Measurements from ENCODE around the gene B3GNT9. TPM values are rescaled to one million over a fixed set of nuclear protein-coding genes. Genes with fewer than 3 reads are reported as not detected.

B3GNT9 gene
- polyA plus RNA-seq, 2 of the 4 experiments (the other 2 are of a cell fraction): 6.8 to 9.3 TPM

DNA sequence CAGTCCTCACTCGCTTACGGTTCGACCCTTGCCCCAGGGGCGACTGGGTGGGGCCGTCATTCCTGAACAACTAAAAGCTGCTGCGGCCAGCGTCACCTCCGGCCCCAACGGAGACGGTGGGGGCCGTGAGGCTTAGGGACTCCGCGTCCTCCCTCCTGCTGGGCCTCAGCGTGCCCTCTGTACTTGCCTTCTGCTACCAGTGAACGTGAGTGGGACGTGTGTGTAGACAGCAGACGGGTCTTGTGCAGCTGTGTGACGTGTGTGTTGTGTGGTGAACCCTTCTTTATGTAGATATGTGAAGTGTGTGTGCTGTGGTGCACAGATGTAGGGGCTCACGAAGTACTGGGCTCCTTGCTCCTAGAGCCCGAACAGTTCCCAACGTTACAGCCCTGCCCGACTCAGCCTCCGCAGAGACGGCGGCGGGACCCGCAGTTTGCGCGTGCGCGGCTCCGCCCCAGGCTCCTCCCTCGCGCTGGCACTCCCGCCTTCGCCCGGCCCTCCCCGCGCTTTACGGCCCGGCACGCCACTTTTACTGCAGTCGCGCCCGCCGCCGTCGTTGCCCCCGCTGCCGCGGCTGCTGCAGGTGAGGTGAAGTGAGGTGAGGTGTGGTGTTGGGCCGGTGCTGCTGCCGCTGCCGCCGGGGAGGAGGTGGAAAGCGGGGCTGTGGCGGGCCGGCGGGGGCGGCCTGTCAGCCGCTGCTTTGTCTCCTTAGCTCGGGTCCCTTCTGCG, 41.2 kb downstream of the B3GNT9 start, which contains the start of gene PHAF1:
PHAF1 (plus strand) TSS at position 535 of the 729 bp plus-strand sequence. CDS start 235 bp downstream, outside the sequence.
- 12% methylated on average over 24 of the region's 63 CpGs for WGBS (ENCODE audit: missing lambda C conversion rate)
- no peak for TF ChIP-seq HOXB5 (CRISPR knock-in tag; IDR thresholded peaks at IDR 0.05)
- TF ChIP-seq ZFP36 (IDR thresholded peaks at IDR 0.05; ENCODE audit: borderline replicate concordance, partially characterized antibody): no peak
- TF ChIP-seq HDAC2 (IDR thresholded peaks at IDR 0.05): no peak
- TF ChIP-seq, protein P1, sequence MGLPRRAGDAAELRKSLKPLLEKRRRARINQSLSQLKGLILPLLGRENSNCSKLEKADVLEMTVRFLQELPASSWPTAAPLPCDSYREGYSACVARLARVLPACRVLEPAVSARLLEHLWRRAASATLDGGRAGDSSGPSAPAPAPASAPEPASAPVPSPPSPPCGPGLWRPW (IDR thresholded peaks at IDR 0.05): no peak
- TF ChIP-seq RCOR1 (IDR thresholded peaks at IDR 0.05; ENCODE audit: low read depth, low read length): no peak
- no peak for TF ChIP-seq MYC (IDR thresholded peaks at IDR 0.05; ENCODE audit: borderline replicate concordance, low read length)
- no peak for TF ChIP-seq SREBF2 (IDR thresholded peaks at IDR 0.05)
- no peak for TF ChIP-seq NPAS2 (CRISPR knock-in tag; IDR thresholded peaks at IDR 0.05; ENCODE audit: borderline replicate concordance)
- TF ChIP-seq FOXS1 (CRISPR knock-in tag; IDR thresholded peaks at IDR 0.05): no peak
- TF ChIP-seq, protein P2, sequence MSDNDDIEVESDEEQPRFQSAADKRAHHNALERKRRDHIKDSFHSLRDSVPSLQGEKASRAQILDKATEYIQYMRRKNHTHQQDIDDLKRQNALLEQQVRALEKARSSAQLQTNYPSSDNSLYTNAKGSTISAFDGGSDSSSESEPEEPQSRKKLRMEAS (IDR thresholded peaks at IDR 0.05): peak; percentile 67
- TF ChIP-seq, protein P3, sequence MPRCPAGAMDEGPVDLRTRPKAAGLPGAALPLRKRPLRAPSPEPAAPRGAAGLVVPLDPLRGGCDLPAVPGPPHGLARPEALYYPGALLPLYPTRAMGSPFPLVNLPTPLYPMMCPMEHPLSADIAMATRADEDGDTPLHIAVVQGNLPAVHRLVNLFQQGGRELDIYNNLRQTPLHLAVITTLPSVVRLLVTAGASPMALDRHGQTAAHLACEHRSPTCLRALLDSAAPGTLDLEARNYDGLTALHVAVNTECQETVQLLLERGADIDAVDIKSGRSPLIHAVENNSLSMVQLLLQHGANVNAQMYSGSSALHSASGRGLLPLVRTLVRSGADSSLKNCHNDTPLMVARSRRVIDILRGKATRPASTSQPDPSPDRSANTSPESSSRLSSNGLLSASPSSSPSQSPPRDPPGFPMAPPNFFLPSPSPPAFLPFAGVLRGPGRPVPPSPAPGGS (IDR thresholded peaks at IDR 0.05): peak; percentile 95
- no peak for TF ChIP-seq MAZ (IDR thresholded peaks at IDR 0.05; ENCODE audit: borderline replicate concordance, low read depth, low read length)
- TF ChIP-seq RNF2 (IDR thresholded peaks at IDR 0.05; ENCODE audit: borderline replicate concordance, low read depth): no peak
- no peak for TF ChIP-seq CEBPB (IDR thresholded peaks at IDR 0.05)
- TF ChIP-seq, protein P4, sequence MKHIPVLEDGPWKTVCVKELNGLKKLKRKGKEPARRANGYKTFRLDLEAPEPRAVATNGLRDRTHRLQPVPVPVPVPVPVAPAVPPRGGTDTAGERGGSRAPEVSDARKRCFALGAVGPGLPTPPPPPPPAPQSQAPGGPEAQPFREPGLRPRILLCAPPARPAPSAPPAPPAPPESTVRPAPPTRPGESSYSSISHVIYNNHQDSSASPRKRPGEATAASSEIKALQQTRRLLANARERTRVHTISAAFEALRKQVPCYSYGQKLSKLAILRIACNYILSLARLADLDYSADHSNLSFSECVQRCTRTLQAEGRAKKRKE (CRISPR knock-in tag; IDR thresholded peaks at IDR 0.05; ENCODE audit: low read depth): no peak
- TF ChIP-seq ZSCAN20 (CRISPR knock-in tag; IDR thresholded peaks at IDR 0.05): no peak
- TF ChIP-seq, protein P5, sequence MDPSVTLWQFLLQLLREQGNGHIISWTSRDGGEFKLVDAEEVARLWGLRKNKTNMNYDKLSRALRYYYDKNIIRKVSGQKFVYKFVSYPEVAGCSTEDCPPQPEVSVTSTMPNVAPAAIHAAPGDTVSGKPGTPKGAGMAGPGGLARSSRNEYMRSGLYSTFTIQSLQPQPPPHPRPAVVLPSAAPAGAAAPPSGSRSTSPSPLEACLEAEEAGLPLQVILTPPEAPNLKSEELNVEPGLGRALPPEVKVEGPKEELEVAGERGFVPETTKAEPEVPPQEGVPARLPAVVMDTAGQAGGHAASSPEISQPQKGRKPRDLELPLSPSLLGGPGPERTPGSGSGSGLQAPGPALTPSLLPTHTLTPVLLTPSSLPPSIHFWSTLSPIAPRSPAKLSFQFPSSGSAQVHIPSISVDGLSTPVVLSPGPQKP (IDR thresholded peaks at IDR 0.05; ENCODE audit: low read depth, low read length): no peak
- TF ChIP-seq, protein P6, sequence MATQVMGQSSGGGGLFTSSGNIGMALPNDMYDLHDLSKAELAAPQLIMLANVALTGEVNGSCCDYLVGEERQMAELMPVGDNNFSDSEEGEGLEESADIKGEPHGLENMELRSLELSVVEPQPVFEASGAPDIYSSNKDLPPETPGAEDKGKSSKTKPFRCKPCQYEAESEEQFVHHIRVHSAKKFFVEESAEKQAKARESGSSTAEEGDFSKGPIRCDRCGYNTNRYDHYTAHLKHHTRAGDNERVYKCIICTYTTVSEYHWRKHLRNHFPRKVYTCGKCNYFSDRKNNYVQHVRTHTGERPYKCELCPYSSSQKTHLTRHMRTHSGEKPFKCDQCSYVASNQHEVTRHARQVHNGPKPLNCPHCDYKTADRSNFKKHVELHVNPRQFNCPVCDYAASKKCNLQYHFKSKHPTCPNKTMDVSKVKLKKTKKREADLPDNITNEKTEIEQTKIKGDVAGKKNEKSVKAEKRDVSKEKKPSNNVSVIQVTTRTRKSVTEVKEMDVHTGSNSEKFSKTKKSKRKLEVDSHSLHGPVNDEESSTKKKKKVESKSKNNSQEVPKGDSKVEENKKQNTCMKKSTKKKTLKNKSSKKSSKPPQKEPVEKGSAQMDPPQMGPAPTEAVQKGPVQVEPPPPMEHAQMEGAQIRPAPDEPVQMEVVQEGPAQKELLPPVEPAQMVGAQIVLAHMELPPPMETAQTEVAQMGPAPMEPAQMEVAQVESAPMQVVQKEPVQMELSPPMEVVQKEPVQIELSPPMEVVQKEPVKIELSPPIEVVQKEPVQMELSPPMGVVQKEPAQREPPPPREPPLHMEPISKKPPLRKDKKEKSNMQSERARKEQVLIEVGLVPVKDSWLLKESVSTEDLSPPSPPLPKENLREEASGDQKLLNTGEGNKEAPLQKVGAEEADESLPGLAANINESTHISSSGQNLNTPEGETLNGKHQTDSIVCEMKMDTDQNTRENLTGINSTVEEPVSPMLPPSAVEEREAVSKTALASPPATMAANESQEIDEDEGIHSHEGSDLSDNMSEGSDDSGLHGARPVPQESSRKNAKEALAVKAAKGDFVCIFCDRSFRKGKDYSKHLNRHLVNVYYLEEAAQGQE (IDR thresholded peaks at IDR 0.05): no peak
- TF ChIP-seq FOSL2 (IDR thresholded peaks at IDR 0.05): no peak
- no peak for TF ChIP-seq FOSL2 (CRISPR knock-in tag; IDR thresholded peaks at IDR 0.05)
- TF ChIP-seq RARB (CRISPR knock-in tag; IDR thresholded peaks at IDR 0.05): no peak
- no peak for TF ChIP-seq HOXB13 (CRISPR knock-in tag; IDR thresholded peaks at IDR 0.05; ENCODE audit: low read depth)
- TF ChIP-seq, protein P7, sequence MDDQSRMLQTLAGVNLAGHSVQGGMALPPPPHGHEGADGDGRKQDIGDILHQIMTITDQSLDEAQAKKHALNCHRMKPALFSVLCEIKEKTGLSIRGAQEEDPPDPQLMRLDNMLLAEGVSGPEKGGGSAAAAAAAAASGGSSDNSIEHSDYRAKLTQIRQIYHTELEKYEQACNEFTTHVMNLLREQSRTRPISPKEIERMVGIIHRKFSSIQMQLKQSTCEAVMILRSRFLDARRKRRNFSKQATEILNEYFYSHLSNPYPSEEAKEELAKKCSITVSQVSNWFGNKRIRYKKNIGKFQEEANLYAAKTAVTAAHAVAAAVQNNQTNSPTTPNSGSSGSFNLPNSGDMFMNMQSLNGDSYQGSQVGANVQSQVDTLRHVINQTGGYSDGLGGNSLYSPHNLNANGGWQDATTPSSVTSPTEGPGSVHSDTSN (IDR thresholded peaks at IDR 0.05): no peak
- no peak for TF ChIP-seq CHD4 (IDR thresholded peaks at IDR 0.05; ENCODE audit: borderline replicate concordance)
- no peak for TF ChIP-seq TP53 (CRISPR knock-in tag; IDR thresholded peaks at IDR 0.05)
- TF ChIP-seq KDM5A (IDR thresholded peaks at IDR 0.05): no peak
- no peak for TF ChIP-seq NR3C1 (IDR thresholded peaks at IDR 0.05)
- TF ChIP-seq, protein P8, sequence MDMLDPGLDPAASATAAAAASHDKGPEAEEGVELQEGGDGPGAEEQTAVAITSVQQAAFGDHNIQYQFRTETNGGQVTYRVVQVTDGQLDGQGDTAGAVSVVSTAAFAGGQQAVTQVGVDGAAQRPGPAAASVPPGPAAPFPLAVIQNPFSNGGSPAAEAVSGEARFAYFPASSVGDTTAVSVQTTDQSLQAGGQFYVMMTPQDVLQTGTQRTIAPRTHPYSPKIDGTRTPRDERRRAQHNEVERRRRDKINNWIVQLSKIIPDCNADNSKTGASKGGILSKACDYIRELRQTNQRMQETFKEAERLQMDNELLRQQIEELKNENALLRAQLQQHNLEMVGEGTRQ (IDR thresholded peaks at IDR 0.05): no peak
- TF ChIP-seq PHF8 (IDR thresholded peaks at IDR 0.05; ENCODE audit: borderline replicate concordance, low read depth): peak; percentile 41; the same call in 1 of the 2 replicates
- no peak for TF ChIP-seq ZC3H11A (IDR thresholded peaks at IDR 0.05)
- 0 out of 3 replicates have a peak, but pooled peaks have one; percentile 7 for TF ChIP-seq SMC3 (IDR thresholded peaks at IDR 0.05)
- TF ChIP-seq BHLHE40 (IDR thresholded peaks at IDR 0.05; ENCODE audit: low read depth, low read length): no peak

More for the DNA sequence above, 41.2 kb downstream of the B3GNT9 start, which contains the start of gene PHAF1:
- peak; percentile 92 to 95 for DNase-seq (ENCODE audit: low read depth in 1 of 2, low spot score in 1 of 2)
- Histone ChIP-seq H3K4me2 (peak within 1 kb of the TSS; percentile 97), H3K9me3 (no peaks in the 10 kb centered on the region), H3K4me3 (peak within 1 kb of the TSS; percentile 89), H3K27ac (peak within 1 kb of the TSS; percentile 81 to 93), H3K4me1 (peaks cover 34% of the 10 kb centered on the region)
- ATAC-seq: peak; percentile 93 to 94
- no peak for FAIRE-seq
- ChIA-PET CTCF (interaction anchor here (0.8 to 1.7 kb wide), 3 partner anchors 8 to 46 kb away, joined by 3 to 14 read pairs (median 5); partner anchors contain the start of gene B3GNT9), POLR2A (no interaction called here)
